Effector CD4-positive, alpha-beta T cell (primary cell): Measurements from ENCODE around the gene XBP1.
"Not testable (repeated sequence)": the region's sequence is repeated elsewhere in the genome, so short reads cannot be mapped to it uniquely, and the experiment has no call there.

ENCODE experiments used
- DNase-seq: peaks from one replicate; pipeline ENCODE4 v3.0.0-alpha.2; 2020

The XBP1 gene

GRCh38 chr22:28791841-28792490 is 8.4 kb downstream of the XBP1 start:
- DNase-seq: no peak

DNA sequence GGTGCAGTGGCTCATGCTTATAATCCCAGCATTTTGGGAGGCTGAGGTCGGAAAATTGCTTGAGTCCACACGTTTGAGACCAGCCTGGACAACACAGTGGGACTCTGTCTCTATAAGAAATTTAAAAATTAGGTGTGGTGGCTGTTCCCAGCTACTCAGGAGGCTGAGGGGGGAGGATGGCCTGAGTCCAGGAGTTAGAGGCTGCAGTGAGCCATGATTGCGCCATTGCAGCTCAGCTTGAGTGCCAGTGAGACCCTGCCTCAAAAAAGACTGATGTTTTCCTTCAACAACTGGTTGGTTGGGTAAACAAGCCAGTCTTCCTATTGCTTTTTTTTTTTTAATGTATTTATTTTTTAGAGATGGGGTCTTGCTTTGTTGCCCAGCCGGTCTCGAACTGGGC is 9.2 kb downstream of the XBP1 start:
- no peak for DNase-seq

DNA sequence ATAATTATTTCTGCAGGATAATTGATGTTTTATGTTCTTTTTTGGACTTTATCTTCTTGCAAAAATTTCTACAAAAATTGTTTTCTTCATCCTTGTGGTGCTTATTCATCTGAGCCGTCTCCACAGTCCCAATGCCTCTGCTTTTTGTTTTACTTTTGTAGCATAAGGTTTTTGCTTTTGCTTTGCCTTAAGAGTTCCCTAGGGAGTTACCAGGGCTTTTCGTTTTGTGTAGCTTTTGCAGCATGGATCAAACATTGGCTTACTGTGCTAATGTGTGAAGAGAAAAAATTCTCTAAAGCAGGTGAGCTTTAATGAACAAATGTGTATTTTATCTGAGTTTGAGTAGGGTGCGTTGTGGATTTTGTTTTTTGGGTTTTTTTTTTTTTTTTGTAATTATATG is 11.8 kb downstream of the XBP1 start:
- DNase-seq: no peak

DNA sequence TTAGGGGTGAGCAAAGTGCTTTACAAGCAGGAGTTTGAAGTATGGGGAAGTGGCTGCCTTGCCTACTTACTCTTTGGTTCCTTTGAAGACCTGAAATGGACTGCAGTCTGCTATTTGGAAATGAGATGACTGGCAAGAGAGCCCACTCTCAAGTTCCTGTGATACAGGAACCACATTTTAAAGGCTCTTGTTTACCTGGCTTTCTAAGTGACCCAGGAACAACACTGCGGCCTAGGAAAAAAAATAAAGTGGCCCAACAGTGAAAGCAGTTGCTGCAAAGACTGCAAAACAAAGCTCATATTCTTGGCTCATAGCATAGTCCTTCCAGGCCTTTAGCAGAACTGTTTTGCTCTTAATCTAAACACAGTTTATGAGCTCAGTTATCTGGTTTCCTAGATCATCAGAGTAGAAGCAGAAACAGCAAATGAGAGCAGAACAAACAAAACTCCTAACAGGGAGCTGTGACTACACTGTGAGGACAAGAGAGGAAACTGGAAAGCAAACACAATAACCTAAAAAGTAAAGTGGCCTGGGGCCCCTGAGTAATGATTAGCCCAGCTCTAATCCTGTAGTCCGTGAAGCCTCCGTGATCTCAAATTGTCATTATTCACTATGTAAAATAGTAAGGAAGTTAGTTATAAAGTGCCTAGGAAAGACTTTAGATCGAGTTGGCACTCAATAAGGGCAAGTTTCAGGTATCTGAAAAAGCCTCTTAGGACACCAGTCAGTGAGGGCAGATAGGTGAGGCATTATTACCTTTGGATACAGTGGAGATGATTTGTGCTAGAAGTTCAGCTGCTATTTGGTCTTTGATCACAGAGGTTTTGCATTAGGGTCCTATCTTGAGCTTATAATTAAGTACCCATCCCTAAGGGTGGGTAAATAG is 16.3 kb downstream of the XBP1 start:
- no peak for DNase-seq

- no peak for DNase-seq
Observed at GRCh38 chr22:28780296-28780695, 20.1 kb downstream of the XBP1 start.

- DNase-seq: no peak
Observed at GRCh38 chr22:28779833-28780232, 20.5 kb downstream of the XBP1 start.

DNA sequence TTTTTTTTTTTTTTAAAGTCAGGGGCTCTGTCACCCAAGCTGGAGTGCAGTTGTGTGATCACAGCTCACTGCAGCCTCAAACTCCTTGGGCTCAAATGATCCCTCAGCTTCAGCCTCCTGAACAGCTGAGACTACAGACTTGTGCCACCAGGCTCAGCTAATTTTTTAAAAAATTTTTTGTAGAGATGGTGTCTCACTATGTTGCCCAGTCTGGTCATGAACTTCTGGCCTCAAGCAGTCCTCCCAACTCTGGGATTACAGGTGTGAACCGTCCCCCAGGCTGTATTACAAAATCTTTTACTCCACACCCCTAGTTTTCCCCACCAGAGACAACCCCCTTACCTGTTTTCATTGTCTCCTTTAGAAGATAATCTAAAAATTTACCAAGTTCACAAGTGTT is 26.0 kb downstream of the XBP1 start:
- DNase-seq: no peak

GRCh38 chr22:28773461-28773867 is 26.9 kb downstream of the XBP1 start:
- no peak for DNase-seq

- DNase-seq: peak; percentile 93
Observed at GRCh38 chr22:28772633-28773460, 27.5 kb downstream of the XBP1 start, which contains the start of gene CCDC117. TSS of gene CCDC117 (plus strand) at chr22:28772695. CDS start at chr22:28772850, 155 bp downstream.

DNA sequence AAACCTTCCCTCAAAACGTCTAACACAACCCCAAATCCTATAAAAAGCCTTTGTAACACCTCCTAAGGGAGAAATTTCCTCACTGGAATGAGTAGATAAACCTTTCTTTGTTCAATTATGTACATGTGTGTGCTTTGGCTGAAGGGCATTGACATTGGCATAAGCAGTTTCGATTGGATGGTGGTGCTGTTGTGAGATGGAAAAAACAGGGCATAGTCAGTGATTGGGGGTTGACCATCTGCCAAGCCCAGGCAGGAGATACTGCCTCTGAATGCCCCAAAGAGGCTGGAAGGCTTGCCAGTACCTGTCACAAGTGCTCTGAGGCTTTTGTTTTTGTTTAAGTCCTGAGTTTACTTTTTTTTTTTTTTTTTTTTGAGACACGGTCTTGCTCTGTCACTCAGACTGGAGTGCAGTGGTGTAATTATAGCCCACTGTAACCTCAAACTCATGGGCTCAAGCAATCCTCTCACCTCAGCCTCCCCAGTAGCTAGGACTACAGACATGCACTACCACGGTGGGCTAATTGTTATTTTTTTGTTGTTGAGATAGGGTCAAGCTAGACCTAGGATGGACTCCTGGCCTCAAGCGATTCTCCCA is 29.1 kb downstream of the XBP1 start:
- DNase-seq: no peak

- DNase-seq: no peak
Observed at GRCh38 chr22:28769394-28770085, 30.8 kb downstream of the XBP1 start.

DNA sequence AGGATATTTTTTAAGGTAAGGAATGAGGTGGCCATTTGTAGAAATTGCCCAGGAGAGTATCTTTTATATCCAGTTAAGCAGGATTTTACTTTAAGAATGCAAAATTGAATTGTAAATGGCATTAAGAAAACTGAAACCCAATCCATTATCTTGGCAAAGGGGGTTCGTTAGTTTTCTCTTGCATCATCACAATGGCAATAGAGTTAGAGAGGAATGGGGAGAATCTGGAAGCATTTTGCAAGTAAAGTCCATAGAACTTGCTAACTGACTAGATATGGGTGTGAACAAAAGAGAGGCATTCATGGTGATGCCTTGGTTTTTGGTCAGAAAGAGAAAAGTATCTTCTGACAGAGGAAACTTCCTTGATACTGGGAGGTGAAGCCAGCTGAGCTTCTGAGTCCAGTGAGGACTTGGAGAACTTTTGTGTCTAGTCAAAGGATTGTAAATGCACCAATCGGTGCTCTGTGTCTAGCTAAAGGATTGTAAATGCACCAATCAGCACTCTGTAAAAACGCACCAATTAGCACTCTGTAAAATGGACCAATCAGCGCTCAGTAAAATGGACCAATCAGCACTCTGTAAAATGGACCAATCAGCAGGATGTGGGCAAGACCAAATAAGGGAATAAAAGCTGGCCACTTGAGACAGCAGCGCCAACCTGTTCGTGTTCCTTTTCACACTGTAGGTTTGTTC is 31.5 kb downstream of the XBP1 start:
- no peak for DNase-seq

DNA sequence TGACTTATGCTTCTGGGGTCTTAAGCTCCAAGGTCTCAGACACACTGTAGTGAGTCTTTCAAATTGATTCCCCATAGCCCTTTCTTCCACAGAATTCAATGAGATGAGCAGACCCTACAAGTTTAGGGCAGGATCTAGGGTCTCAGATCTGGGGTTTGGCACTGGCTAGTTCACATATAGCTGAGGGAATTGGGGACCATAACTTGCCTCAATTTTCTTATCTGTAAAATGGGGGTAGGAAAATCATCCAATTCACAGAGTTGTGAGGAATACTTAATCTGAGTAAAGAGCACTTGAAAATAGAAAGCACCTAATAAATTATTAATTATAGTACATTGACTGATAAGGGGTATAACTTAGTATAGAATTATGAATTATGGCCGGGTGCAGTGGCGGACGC is 33.7 kb downstream of the XBP1 start:
- DNase-seq: no peak

DNA sequence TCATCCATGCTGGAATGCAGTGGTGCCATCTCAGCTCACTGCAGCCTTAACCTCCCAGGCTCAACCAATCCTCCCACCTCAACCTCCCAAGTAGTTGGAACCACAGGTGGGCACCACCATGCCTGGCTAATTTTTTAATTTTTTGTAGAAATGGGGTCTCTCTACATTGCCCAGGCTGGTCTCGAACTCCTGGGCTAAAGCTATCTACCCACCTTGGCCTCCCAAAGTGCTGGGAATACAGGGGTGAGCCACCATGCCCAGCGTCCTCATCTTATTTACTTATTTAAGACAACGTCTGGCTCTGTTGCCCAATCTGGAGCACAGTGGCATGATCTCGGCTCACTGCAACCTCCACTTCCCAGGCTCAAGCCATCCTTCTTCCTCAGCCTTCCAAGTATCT is 38.4 kb downstream of the XBP1 start:
- not testable (repeated sequence) for DNase-seq

DNA sequence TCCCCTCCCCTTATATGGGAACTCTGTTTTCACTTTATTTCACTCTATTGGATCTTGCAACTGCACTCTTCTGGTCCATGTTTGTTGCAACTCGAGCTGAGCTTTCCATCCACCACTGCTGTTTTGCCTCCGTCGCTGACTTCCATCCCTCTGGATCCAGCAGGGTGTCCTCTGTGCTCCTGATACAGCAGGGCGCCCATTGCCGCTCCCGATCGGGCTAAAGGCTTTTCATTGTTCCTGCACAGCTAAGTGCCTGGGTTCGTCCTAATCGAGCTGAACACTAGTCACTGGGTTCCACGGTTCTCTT is 39.0 kb downstream of the XBP1 start:
- DNase-seq: no peak

- no peak for DNase-seq
Observed at GRCh38 chr22:28759861-28760560, 40.4 kb downstream of the XBP1 start.

- not testable (repeated sequence) for DNase-seq
Observed at GRCh38 chr22:28754512-28754911, 45.9 kb downstream of the XBP1 start.

GRCh38 chr22:28750471-28750881 is 49.9 kb downstream of the XBP1 start:
- no peak for DNase-seq
